GM21576 (cell line): ENCODE results near the gene MATN3.
A peak's percentile ranks its signal among the peaks of the same experiment; 100 is the strongest.
"Not testable (repeated sequence)": the region's sequence is repeated elsewhere in the genome, so short reads cannot be mapped to it uniquely, and the experiment has no call there.

Experiments used
- ATAC-seq: cut with Tn5 transposase; IDR thresholded peaks from one replicate; pipeline ENCODE4 v1.9.1; 2021; ENCODE audit warnings: mild to moderate bottlenecking, moderate library complexity; ENCODE audit not compliant: unreplicated experiment

Gene MATN3, protein sequence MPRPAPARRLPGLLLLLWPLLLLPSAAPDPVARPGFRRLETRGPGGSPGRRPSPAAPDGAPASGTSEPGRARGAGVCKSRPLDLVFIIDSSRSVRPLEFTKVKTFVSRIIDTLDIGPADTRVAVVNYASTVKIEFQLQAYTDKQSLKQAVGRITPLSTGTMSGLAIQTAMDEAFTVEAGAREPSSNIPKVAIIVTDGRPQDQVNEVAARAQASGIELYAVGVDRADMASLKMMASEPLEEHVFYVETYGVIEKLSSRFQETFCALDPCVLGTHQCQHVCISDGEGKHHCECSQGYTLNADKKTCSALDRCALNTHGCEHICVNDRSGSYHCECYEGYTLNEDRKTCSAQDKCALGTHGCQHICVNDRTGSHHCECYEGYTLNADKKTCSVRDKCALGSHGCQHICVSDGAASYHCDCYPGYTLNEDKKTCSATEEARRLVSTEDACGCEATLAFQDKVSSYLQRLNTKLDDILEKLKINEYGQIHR

DNA sequence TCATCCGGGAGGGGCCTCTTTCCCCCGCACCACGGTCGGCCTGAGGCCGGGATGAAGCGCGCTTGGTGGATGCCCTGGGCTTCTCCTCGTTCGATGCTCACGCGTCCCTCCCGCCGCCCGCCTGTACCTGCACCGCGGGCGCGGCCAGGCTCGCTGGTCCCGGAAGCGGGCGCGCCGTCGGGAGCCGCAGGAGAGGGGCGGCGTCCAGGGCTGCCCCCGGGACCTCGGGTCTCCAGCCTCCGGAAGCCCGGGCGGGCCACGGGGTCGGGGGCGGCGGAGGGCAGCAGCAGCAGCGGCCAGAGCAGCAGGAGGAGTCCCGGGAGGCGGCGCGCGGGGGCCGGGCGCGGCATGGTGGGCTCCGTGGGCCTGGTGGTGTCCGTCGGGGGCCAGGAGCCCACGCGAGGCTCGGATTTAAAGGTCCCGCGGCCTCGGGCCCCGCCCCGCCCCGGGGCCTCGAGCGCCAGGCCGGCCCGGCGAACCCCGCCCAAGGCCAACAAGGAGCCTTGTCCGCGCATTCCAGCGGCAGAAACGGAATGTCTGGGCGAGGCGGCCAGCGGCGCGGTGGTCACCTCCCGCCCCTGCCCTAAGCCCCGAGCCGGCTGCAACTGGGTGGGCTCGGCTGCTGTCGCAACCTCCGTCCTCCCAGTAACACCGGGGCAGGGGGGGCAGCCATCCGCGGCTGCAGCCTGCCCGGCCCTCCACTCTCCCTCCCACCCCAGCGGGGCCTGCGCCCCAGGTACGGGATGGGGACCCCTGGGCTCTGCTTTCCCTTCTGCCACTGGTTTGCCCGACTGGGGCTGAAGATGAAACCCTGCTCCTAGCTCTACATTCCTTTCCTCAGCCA lies at the start of gene MATN3:
MATN3 (minus strand) TSS at position 387 of the 844 bp plus-strand sequence; CDS start at position 350, 37 bp downstream.
- no peak for ATAC-seq

DNA sequence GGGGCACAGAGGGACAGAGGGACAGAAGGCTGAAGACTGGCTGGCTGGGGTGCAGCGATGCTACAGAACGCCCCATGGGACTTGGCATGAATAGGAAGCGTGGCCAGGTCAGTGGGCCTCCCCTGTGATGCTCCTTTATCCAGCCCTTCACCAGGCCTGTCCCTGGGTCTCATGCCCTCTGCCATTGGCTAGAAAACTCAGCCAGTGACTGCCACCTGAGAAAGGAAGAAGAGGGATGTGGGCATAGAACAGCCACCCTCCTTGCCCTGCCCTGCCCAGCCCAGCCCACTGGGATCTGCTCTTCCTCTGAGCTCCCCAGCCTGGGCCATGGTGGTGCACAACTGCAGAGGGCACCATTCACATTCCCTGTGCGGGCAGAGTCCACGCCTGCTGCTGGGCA lies 49.5 kb upstream of the MATN3 start:
- no peak for ATAC-seq

DNA sequence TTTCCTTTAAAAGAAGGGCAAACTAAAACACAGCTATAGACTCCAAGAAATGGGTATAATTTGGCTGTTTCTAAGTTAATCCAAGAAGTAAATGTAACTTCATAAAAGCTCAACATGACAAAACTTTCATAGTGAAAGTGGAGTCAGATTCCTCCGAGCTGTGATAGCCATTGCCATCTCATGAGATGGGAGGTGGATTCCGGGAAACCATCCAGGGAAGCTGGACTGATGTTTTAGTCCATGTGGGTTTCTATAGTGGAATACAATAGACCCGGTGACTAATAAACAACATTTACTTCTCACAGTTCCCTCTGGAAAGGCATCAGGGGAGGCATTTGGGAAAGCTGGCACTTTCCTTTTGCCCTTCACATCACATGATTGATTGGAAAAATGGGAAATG lies 49.0 kb upstream of the MATN3 start:
- ATAC-seq: no peak

DNA sequence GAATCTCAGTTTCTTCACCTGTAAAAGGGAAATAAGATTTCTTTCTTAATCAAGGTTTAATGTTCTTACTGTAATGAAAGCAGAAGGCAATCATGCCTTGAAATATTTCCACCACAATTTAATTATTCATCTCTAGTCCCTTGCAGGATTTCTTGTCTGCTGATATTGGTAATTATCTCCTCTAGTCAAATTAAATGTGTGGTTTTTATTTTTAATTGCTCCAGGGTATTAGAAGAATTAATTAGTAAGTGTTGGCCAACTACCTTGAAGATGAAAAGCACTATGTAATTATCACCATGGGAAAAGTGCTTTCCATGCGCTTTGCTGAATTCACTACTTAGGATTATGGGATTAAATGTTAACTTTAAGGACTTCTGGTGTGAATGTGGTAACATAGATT lies 47.6 kb upstream of the MATN3 start:
- ATAC-seq: no peak

DNA sequence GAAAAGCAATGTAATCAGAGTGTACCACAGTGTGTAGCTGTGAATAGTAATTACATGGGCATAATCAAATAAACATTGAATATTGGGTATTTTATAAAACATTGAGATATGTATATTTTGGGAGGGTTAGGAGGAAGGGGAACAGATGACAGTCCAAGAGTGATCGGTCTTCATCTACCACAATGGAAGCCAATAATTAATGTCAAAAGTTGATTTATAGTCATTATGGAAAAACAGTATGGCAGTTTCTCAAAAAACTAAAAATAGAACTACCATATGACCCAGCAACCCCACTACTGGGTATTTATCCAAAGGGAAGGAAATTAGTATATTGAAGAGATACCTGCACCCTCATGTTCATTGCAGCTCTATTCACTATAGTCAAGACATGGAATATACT lies 44.8 kb upstream of the MATN3 start:
- ATAC-seq: no peak

DNA sequence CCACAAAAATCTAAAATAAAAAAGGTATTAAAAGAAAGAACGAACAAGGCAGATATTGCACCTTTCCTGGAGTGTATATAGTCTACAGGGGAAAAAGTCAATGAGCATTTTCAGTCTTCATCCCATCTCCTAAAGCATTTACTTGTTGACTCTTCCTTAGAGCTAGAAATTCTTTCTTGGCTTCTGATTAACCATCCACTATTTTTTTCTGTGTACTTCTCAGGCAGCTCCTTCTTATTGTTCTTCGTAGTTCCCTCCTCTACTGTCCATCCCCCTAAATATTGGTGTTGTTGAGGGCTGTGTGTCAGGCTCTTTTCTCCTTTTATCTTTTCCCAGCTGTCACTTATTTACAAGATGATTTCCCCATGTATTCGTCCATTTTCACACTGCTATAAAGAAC lies 42.5 kb upstream of the MATN3 start:
- ATAC-seq: no peak

DNA sequence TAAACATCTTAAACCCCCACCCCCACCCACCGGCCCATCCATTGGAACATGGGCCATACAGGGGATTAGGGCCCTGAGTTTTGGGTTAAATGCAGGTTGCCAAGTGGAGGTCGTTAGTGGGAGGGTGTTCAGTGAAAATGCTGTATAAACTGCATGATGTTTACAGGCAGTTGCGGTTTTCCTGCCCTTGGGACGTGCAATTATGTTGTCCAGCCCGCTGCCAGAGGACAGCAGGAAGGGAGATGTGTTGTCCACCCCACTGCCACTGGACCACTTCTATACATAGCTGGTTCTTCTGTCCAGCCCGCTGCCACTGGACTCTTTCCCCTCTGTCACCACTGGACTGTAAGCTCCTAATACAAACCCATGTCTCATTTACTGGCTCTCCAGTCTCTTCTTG lies 41.7 kb upstream of the MATN3 start:
- no peak for ATAC-seq

DNA sequence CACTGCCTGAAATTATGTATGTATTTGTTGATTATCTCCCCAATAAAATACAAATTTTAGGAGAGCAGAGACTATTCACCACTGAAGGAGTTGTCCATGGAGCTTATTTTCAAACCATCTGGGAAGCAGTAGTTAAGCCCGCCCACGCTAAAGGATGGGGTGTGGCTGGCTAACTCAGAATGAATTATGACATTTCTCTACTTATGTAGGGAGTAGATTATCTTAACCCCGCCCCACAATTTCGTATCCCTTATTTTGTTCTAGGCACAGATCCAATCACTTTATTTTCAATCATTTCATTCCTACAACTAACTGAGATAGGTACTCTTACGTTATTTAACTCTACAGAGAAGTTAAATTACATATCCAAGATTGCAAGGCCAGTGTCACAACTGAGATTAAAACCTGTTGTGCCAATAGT lies 40.4 kb upstream of the MATN3 start:
- no peak for ATAC-seq

DNA sequence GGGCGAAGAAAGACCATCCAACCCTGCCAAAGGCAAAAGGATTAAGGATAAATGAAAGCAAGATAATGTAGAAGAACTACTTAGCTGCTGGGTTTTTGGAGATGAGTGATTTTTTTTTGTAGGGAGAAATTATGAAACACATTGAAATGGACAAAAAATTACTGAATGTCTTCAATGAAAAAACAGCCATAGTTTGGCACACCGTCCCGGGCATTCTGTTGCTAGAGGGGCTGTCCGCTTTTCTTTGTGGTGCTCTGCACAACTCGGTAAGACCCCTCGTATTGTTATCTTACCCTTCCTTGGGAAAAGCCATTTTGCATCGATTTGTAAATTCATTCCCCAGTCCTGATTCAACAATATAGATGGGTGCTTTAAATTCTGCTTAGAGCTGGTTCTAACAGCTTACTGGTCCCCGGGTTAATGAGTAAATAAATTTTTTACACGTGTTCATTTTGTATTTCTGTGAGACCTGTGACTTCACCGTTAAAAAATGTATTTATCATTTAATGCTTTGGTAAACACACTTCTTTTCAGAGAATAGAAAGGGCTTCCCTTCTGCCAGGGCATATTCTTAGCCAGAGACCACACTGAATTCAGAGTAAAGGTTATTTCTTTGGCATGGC lies 39.9 kb upstream of the MATN3 start:
- no peak for ATAC-seq

DNA sequence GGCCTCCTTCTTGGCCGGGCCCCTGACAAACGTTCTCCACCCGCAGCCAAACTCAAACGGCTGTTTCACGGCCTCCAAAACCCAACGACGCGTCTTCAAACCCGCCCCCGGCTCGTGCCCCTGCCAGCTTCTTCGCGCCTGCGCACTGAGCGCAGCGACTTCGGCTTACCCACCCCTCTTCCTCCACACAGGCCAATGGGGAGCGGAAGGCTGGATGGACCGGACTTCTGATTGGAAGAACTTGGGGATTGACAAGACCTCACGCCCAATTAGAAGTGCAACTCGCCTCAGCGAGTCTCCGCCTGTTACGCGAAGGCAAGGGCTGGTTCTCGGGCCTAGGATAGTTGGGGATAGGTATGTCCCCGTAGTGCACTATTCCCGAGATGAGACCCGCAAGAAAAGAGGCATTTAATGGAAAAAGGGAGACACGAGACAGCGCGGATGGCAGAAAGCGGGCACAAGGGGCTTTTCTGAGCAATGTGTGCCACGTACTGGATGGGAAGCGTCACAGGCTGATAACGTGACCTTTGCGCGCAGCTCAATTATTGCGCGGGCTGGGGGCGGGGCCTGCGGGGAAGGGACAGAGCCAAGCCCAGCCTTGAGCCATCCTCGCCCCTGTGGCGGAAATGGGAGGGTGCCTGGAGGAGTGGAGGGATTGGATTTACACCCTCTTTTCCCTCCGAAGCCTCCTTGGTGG lies 39.2 kb upstream of the MATN3 start, which contains the start of gene LAPTM4A:
LAPTM4A (minus strand) TSS at position 97 of the 697 bp plus-strand sequence. CDS start 108 bp downstream, outside the sequence.
- ATAC-seq: peak; percentile 94

DNA sequence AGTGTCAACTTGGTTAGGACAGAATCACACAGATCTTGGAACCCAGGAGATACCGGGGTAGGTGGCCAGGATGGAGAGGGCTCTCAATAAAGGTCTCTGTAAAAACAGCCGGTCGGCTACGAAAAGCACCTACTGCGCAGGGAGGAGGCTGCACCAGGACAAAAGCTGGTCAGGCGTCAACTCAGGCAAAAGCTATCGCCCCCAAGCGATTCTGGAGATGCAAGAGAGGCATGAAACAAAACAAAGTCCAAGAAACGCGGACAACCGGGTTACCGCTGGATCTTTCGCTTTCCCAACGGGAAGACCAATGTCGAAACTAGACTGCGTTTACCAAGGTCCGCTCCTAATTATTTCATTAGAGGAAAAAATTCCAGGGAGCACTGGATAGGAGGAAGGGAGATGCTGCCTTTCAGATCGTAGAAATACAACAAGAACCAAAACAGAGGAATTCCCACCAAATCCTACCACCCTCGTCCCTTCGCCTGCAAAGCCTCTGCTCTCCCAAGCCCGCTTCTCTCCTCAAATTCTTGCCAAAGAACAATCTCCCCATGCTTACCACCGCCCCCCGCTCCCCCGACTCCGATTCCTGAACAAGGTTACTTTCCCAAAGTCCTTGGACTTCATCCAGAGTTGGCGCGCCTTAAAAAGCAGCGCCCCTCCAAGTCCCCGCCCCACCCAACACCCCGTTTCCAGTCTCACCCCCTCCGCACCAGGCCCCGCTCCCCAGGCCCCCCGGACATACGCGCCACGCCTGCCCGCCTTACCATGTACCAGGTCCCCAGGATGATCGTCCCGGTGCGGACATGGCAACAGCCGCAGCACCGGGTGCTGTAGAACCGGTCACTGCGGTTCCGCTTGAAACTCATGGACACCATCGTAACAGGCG lies 38.4 kb upstream of the MATN3 start:
- ATAC-seq: peak; percentile 32

DNA sequence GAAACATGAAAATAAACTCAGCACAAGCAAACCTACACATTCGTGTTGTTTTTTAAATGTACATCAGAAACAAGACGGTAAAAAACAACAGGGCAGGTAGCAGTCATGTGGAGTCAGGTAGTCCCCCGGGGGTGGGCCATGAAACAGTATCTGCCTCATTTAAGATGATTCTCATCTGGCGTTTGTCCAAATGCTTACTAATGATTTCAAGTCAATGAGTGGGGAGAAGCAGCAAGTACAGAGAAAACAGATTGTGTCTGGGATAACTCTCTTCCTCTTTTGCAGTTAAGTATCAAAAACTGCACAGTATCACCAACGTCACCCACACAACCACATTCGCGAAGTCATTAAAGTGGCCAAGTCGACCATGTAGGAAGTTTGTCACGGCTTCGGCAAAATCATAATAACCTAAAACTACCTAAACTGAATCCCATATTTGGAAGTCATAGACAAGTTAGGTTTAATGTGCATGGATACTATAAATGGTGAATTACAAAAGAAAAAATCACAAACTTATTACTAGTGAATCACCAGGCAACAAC lies 37.7 kb upstream of the MATN3 start:
- ATAC-seq: peak; percentile 27

DNA sequence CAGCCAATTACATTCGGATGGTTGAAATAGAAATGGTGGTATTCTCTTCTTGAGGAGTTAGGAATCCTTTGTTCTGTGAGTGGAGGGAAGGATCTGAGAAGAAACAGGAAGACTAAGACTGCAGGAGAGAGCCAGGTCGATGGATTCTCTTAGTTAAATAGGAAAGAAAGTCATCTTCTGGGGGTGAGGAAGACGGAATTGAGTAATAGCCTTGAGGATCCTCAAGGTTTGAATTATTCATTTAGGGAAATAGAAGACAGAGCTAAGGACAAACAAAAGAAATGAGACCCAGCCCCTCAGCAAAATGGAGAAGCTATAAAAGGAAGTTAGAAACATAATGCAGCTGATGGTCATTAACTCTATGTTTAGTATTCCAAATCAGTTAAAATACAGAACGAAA lies 37.2 kb upstream of the MATN3 start:
- no peak for ATAC-seq

DNA sequence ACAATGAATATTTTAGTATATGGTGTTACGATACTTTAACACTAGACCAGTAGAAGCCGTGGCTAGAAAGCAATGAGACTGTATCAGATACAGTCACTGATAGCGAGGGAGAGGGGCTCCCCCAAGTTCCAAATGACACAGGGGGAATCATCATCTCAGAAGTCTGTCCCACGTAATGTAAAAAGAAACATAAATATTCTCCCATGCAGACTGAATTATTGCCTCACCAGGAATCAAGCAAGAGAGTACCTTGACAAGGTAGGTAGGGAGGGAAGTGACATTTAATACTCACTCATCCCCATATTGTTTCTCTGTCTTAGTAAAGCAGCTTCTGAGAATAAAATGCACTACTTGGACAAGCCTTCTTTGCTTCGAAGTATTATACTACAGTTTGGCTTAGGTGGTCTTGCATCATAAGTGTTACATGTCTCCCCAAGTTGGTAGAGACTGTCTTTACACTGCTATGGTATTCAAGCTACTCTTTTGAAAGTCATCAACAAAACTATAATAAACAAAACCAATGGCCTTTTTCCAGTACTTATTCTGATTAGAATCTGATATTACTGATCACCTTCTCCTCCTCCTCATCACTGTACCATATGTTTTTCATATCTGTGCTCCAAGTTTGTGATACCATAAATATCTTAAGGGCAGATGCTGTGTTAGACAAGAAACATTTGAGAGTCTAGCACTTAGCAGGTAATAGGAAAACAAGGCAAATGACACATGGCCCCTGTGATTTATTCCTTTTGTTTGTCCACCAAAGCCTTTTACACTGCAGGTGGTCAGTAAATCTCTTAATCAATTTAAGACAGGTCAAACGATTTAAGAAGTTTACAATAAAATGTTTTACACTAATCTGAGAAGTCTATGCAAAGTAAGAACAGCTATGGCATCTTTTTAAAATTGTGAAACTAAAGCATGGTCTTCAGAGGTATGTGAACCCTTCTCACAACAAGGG lies 36.3 kb upstream of the MATN3 start:
- no peak for ATAC-seq

DNA sequence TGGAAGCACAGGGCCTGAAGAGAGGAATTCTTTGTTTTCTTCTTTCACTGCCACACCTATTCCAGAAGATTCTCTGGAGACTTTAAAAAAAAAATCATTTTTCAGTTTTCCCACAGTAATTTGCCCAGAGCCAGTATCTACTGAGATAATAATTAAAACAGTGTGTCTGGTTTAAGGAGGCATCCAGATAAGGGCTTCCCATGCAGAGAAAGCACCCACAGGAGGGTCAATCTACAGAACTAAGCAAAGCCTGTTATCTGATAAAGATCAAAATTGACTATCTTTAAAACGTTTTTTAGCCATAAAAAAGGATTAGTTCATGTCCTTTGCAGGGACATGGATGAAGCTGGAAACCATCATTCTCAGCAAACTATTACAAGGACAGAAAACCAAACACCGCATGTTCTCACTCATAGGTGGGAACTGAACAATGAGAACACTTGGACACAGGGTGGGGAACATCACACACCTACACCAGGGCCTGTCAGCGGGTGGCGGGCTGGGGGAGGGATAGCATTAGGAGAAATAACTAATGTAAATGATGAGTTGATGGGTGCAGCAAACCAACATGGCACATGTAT lies 33.3 kb upstream of the MATN3 start:
- ATAC-seq: not testable (repeated sequence)

DNA sequence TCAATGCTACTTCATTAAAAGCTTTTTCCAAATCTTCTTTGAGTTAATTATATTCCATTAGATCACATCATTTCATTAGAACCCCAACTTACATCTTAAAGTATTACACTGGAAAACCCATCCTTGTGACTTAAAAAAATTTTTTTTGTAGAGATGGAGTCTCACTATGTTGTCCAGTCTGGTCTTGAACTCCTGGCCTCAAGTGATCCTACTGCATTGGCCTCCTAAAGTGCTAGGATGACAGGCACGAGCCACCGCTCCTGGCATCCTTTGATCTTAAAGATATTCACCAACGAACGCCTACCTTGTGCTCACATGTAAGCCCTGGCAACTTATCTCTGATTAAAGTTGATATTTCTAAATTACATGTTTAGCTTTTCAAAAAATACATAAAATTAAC lies 32.3 kb upstream of the MATN3 start:
- ATAC-seq: no peak

DNA sequence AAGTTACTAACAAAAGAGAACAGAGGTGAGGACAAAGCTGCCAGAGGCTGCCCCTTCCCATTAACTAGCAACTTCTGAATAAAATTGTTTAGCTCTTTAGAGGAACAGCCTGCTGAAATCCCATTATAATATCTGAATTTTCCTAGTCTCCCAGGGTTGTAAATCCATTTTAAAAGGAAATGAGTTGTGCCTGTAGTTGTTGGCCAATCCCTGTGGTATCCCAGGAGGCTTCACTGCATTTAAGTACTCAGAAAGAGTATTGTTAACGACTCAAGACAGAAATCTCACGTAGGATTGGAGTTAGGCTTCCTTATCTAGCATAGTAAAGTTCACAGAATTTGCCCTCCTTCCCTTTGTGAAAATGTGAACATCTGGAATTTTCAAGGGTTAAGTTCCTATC lies 30.1 kb upstream of the MATN3 start:
- ATAC-seq: no peak
